Endothelial cell of umbilical vein (primary cell): Measurements from ENCODE around the gene ANKRD63.

ENCODE experiments used
- CTCF ChIP-seq, 2 donors: IDR thresholded peaks; 1 replicate in 1 of 2; 2 replicates in 1 of 2; pipeline ENCODE4 v1.5.1; 2011; ENCODE audit warnings: low read length in 2 of 2, mild to moderate bottlenecking in 2 of 2, moderate library complexity in 2 of 2, control low read depth in 1 of 2, inconsistent platforms in 1 of 2, low read depth in 1 of 2; ENCODE audit not compliant: insufficient read depth in 1 of 2; ENCODE audit errors: extremely low read depth in 1 of 2
- EZH2 ChIP-seq: IDR thresholded peaks from 2 replicates; pipeline ENCODE4 v1.6.1; 2012; ENCODE audit warnings: borderline replicate concordance, low read depth, mild to moderate bottlenecking, moderate library complexity, low read length, inconsistent platforms; ENCODE audit not compliant: severe bottlenecking
- GATA2 ChIP-seq: IDR thresholded peaks from 2 replicates; pipeline ENCODE4 v1.7.0; 2011; ENCODE audit warnings: low read depth, mild to moderate bottlenecking, moderate library complexity, mixed read lengths, low read length; ENCODE audit not compliant: insufficient read length, insufficient read depth
- POLR2A ChIP-seq: IDR thresholded peaks from 2 replicates; pipeline ENCODE4 v1.6.1; 2012; ENCODE audit warnings: low read depth, mild to moderate bottlenecking, control low read depth, low read length
- POLR2AphosphoS5 ChIP-seq: IDR thresholded peaks from 2 replicates; pipeline ENCODE4 v1.6.1; 2012; ENCODE audit warnings: low read depth, mild to moderate bottlenecking, control low read depth, low read length, moderate library complexity; ENCODE audit not compliant: insufficient read depth

GRCh38 chr15:40328176-40328575, 45.3 kb upstream of the ANKRD63 start:
- TF ChIP-seq CTCF (IDR thresholded peaks at IDR 0.05; ENCODE audit: extremely low read depth in 1 of 2, insufficient read depth in 1 of 2, low read depth in 1 of 2, low read length in 2 of 2) (no peak), POLR2AphosphoS5 (no peak), POLR2A (no peak), EZH2 (no peak), GATA2 (no peak)
